NCI-H187 treated with DMSO at 0.1 percent for 48 hours (cell line): Measurements from ENCODE around the gene NR1I3.
"Not testable (repeated sequence)": the region's sequence is repeated elsewhere in the genome, so short reads cannot be mapped to it uniquely, and the experiment has no call there.

Experiments used
- DNase-seq: peaks from one replicate; lab custom pipeline; 2025; lab: John Stamatoyannopoulos, UW

NR1I3 gene

DNA sequence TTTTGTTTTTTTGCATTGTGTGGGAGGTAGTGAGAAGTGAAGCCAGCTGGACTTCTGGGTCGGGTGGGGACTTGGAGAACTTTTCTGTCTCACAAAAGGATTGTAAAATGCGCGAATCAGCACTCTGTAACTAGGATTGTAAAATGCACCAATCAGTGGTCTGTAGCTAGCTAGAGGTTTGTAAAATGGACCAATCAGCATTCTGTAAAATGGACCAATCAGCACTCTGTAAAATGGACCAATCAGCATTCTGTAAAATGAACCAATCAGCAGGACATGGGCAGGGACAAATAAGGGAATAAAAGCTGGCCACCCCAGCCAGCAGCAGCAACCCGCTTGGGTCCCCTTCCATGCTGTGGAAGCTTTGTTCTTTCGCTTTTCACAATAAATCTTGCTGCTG lies 12.1 kb upstream of the NR1I3 start:
- not testable (repeated sequence) for DNase-seq

DNA sequence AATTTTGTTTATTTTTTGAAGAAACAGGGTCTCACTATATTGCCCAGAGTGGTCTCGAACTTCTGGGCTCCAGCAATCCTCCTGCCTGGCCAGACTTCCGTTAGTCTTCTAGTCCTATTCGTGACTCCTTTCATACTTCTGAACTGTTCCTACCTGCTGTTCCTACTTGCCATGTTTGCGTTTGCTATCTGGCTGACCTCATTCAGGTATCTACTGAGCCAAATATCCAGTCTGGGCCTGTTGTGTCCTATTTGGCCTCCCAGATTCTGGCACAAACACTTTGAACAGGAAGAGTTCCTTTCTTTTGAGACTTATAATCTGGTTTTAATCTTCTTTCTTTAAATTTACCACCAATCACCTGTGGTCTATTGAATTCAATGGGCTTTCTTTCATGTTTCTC lies 6.9 kb upstream of the NR1I3 start:
- DNase-seq: no peak

DNA sequence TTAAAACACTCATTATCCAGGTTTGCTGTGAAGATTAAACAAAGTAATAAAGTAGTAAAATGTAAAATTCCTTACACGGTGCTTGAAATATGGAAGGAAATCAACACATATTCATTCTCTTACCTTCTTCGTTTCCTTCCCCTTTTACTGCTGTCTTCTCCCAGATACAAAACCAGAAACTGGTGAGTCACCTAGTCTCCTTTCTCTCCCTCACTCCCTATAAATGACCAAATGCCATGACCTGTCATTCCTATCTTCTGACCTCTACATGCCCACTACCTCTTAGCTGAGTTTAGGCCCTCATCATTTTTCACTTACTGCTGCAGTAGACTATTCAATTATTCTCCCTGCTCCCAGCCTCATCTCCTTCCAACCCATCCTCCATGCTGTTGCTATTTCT lies 4.3 kb upstream of the NR1I3 start:
- DNase-seq: no peak

DNA sequence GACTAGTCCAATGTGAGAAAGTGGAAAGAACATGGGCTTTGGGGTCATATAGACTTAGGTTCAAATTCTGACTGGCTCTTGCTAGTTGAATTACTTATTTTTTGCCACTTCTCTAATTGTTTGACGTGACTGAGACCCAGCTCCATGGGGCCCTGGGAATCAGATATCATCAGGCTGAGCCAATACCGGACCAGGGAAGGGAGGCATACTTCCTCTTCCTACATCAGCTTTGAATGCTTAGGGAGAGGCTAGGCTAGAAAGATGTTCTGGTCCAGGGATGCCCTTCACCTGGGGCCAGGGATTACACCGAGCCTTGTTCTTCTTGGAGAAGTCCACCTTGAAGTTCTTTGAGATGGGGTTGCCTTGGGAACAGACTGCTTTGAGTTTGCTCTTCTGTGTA lies 3.7 kb upstream of the NR1I3 start:
- DNase-seq: no peak

DNA sequence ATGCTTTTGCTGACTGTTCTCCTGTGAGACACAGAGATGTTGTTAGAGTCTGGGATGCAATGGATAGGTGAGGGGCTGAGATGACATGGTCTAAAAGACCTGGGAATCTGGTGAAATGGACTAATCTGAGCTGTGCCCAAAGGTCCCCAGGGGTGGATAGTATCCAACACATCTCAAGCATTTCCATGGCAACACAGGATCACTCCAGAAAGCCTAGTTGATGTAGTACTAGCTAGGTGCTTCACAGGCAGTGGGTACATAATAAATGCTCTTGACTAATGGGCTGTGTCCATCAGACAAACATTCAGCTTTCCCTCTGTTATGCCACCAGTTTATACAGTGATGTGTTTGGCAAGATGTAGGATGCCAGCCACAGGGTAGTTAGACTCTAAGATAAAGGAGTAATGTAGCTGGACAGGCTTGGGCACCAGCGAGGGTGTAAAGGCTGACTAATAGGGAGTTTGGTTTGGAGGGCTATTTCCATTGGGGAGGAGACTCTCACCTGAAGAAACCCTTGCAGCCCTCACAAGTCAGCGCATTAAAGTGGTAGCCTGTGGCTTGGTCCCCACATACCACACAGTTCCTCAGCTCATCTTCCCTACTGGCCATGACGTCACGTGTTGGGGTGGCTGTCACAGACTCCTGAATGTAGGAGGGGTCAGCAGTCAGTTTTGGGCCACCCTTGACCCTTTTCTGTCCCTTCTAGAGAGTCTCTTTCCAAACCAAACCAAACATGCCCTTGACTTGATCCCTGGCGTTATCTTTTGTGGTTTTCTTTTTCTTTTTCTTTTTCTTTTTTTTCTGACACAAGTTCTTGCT lies 1.8 kb downstream of the NR1I3 start:
- DNase-seq: no peak

DNA sequence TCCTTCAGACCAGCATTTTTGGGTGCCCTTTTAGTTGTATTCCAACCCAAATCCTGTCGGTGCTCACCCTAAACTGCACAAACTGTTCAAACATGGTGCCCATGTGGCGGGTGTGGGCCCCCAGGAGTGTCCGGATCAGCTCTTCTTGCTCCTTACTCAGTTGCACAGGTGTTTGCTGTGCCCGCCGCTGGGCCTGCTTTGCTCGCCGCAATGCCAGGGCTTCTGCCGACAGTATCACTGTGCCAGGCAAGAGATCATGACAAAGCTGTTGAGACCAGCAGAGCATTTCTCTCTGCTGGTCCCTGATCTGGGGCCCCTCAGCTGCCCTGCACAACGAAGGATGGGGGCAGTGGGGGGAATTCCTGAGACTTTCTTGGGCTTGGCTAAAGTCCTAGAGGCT lies 4.9 kb downstream of the NR1I3 start:
- DNase-seq: no peak

DNA sequence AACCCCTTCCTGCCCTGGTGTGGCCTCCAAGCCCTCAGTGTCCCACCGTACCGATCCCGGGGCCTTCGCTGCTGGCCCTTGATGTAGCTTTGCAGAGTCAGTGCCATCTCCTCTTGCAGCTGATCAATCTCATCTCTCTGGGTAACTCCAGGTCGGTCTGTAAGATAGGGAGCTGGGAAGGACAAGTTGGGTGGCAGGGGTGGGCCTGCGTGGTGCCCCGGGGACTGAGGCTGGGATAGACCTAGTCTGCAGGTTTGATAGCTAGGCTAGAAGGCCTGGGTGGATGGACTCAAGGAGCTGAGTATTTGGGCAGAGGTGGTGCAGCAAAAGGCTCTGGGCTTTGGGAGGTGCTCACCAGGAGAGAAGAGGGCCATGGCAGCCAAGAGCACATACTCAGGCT lies 7.2 kb downstream of the NR1I3 start:
- DNase-seq: no peak

DNA sequence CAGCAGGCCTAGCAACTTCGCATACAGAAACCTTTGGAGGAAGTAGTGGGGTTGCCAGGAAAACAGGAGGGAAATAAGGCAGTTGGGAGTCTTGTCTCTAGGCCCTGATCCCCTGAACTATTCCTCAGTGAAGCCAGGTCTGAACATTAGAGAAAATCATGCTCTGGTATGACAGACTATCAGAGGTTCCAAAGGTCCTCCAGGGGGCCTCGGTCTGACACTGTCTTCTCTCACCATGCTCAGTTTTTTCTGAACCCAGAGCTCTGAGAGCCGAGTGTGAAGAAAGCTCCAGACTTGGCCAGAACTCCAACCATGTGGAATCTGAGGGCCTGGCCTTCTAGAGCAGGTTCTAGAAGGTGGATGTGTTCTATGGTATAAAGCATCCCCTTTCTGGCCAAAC lies 8.1 kb downstream of the NR1I3 start:
- no peak for DNase-seq

DNA sequence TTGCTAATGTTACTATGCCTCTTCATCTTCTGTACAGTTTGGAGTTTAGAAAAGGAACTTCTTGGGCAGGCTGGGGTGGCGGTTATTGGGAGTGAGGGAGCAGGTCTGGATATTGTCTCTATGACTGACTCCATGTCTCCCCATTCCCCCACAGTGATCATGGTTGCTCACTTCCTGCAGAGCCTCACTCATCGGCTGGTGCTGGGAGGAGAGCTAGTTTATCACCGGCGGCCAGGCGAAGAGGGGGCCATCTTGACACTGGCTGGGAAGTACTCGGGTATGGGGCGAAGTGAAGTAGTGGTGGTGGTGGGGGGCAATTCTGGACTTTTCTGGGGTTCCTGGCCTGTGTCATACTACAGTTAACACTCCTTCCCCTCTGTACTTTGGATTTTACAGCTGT lies 10.0 kb downstream of the NR1I3 start:
- no peak for DNase-seq

DNA sequence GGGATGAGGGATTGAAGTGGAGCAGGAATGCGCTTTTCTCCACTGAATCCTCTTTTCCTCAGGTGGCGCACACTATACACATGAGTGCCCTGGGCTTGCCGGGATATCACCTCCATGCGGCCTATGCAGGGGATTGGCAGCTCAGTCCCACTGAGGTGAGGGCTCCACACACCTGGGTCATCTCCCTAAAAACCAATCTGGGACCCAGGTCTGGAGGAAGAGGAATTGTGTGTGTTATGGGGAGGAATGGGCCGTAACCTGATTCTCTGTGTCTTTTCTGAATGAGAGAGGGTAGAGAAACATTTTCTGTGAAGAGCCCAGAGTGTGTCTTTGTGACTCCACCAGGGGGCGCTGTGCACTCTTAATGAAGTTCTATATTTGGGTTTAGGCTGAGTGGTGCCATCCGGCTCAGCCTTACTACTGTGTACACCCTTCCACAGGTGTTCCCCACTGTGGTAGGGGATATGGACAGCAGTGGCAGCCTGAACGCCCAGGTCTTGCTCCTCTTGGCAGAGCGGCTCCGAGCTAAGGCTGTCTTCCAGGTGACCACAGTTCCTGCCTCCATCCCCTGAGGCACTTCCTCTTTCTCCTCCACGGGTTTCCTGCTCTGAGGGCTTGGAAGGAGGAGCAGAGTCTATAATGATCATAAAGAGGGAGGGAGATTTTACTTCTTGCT lies 10.7 kb downstream of the NR1I3 start:
- DNase-seq: peak; percentile 71

DNA sequence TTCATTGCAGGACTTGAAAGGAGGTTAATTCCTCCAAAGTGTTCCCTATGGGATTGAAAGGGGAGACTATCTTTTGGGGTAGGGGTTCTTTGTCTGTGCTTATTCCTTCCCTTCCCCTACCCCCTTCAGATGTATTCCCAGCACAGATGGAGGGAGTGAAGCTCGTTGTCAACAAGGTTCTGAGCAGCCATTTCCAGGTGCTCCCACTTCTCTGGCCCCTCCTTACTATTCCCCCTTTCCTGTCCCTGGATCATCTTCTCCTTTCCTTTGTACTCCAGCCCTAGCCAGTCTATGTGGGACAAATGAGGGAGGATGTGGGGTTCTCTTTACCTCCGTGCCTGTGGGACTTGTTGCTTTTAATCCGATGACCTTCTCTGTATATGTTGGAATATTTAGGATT lies 11.2 kb downstream of the NR1I3 start:
- no peak for DNase-seq

DNA sequence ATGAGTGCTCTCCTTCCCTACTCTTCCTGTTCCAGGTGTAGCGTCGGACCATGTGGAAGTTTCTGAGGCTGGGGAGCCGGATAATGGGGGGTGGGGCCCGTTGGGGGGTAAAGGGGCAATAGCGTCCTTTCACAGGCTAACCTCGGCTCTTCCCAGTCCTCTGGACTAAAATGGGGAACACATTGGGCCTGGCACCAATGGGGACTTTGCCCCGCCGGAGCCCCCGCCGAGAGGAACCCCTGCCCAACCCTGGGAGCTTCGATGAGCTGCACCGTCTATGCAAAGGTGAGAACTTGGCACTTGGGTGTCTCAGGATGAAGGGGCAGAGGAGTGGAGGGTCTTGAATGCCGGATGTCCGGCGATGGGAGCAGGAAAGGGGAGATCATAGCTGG lies 11.7 kb downstream of the NR1I3 start:
- DNase-seq: no peak

DNA sequence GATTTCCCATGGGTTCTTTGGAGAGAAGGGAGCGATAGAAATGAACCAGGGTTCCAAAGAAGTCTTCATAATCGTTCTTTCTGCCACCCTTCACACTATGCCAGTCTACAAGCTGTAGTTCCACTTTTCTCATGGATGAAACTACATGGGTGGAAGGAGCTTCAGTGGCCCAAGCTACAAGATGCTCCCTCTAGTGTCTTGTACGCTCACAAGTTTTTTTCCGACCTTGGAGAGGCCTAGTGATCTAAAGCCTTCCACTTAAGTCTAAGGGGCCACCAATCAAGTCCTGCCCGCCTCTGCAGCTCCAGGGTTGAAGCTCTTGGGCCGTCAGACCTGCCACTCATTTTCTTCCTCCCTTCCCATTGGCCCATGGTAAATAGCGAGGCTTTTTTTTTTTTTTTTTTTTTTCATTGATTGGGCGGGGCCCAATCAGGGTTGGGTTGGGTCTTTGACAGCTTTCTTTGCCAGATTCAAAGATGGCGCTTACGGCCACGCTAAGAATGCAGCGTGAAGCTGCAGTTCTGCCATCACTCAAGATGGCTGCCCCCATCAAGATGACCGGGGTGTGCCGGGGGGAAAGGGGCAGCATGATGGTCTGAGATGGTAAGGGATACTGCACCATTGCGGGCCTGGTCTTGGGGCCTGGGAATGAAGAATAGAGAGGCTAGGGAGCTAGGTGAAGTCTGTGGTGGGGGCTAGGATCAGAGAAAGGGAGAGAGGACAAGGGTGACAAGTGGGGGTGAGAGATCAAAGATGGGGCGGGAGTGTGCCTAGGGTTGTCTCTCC lies 12.3 kb downstream of the NR1I3 start, which contains the start of gene TOMM40L:
TSS of gene TOMM40L (plus strand) at position 527 of the 786 bp plus-strand sequence. CDS start 430 bp downstream, outside the sequence.
- peak; percentile 99 for DNase-seq

DNA sequence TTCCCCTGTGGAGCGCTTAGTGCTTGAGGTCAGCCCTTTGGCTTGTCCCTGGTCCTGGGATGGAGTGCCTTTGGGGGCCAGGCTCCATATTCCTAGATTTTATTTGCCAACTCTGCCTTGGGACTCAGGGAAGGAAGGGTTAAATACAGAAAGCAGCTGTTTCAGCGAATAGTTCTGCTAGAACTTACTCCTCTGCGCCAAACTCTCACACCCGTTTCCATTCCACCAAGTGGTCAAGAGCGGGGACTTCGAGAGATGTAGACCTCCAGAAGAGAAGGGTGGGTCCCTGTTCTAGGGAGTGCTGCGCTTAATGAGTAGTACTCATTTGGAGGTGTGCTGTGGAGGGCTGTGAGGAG lies 12.8 kb downstream of the NR1I3 start:
- DNase-seq: no peak

DNA sequence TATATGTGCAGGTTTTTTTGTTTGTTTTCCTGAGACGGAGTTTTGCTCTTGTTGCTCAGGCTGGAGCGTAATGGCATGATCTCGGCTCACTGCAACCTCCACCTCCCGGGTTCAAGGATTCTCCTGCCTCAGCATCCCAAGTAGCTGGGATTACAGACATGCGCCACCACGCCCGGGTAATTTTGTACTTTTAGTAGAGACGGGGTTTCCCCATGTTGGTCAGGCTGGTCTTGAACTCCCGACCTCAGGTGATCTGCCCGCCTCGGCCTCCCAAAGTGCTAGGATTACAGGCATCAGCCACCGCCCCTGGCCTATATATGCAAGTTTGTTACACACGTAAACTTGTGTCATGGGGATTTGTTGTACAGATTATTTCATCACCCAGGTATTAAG lies 13.3 kb downstream of the NR1I3 start:
- DNase-seq: not testable (repeated sequence)

DNA sequence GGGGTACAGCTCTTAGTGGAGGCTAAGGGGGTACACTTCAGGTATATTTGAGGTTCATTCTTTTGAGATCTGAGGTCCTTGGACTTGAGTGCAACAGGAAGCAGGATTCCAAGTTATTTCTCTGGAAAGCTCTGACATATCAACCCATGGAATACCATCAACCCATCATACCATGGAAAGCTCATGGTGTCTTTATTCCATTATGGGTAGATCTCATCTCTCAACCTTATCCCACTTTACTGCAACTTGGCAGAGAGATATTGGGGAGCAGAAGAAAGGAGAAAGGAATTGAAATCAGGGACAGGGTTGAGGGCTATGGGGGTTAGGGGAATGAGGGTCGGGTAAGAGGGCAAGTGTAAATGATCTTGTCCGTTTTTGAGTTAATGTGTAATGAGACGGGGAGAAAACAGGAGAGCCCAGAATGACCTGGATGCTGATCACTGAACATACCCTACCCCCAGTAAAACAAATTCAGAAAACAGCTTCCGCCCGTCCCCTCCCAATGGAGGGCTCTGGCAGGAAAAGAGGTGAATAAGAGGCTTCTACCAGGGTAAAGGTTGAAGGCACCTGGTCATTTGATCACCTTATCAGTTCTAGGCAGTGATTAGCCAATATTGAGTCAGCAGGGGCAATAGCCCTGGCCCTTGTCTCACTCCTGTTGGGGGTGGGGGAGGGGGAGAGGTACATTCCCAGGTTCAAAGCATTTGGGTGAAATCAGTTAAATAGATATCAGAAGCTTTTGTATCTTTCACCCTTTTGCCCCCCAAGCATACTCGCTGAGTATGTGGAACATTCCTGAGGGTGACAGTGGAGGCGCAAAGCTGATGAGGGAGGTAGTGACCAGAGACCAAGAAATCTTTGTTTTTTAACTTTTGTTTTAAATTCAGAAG lies 14.0 kb downstream of the NR1I3 start:
- no peak for DNase-seq

DNA sequence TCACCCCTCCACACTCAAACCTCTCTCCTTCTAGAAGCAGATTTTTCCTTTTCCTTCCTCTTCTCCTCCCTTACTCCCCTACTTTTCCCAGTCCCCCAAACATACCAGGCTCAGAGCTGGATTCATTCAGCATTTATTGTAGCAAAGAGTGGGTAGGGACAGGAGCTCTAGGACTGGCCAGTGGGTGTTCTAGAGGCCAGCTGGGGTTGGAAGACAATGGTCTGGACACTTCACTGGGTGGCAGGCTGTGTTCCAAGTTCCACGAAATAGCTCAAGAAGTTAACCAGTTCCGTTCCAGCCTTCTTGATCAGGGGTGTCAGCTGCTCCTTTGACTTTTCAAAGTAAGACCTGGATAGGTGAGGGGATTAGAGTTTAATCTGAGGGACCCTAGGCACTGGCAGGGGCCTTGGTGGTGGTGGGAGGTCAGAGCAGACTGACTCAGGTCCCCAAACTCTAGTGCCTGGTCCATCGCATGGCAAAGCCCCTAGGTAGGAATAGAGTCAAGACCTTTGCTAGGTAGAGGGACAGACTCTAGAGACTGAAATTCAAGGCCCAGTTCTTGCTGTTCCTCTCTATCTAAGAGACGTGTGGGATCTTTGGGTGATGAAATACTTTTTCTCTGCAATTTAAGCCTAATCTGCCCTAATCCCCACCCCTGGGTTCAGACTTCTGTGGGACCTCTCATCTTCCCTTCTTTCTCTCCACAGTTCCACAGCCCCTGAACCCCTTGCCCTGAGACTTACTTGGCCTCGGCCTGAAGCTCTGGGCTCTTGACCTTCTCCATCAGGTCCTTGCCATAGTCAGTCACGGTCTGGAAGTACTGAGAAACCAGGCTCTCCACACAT lies 15.6 kb downstream of the NR1I3 start:
- no peak for DNase-seq

DNA sequence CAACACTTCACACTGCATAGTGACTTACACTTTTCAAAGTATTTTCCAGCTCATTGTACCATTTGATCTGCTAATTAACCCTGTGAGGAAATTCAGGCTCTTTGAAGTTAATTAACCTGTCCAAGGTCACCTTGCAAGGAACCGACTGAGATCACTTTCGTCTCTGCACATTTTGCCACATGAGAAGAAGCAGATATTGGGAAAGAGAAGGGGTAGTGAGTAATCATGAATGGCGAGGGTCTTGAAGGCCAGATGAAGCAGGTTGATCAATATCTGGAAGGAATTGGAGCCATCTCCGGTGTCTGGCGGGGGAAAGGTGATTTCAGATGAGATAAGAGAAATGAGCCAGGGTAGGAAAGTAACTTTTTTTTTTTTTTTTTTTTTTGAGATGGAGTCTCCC lies 18.0 kb downstream of the NR1I3 start:
- DNase-seq: no peak

DNA sequence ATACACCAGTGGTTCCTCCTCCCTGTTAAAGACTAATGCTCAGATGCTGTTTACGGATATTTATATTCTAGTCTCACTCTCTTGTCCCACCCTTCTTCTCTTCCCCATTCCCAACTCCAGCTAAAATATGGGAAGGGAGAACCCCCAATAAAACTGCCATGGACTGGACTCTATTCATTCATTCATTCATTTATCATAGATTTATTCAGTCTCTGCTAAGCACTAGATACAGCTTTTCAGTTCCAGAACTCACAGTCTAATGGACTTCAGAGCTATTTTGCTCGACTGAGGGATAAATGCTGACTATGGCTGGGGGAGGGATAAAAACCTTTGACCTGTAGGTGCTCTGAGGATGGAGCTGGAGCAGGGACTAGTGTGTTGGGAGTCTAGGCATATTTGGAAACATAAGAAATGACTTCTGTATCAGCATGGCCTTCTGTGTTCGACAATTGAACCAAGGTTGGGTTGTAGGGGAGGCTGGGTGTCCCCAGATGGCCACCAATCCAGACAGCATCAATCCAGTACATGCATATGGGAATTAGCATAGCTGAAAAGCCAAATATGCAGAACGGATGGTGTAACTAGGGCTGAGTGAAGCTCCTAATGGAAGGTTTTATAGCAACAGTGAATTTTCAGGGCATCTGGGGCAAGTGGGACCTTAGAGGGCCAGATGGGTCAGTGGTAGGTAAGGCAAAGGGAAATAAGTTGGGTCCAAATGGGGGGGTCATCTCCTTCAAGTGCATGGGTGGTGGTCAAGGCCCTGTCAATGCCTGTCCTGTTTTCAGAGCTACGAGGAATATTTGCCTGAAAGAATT lies 18.7 kb downstream of the NR1I3 start:
- DNase-seq: no peak
